SK-N-SH treated with all-trans-retinoic acid at 6 μM for 48 hours (cell line): Measurements from ENCODE around the gene RAB42.

Experiments used
- BACH2 ChIP-seq: fragments of 250-450 bp; sonication (Bioruptor Pico); IDR thresholded peaks from 2 replicates; pipeline ENCODE4 v1.9.0; 2021; ENCODE audit warnings: mild to moderate bottlenecking, borderline replicate concordance
- CSDC2 ChIP-seq: fragments of 250-450 bp; sonication (Bioruptor Pico); IDR thresholded peaks from 2 replicates; pipeline ENCODE4 v1.5.0; 2020; ENCODE audit warnings: mild to moderate bottlenecking, moderate library complexity
- ESRRG ChIP-seq: fragments of 250-450 bp; sonication (Bioruptor Pico); IDR thresholded peaks from 2 replicates; pipeline ENCODE4 v1.6.1; 2021; ENCODE audit warnings: mild to moderate bottlenecking
- GLIS3 ChIP-seq: fragments of 250-450 bp; sonication (Bioruptor Pico); IDR thresholded peaks from 2 replicates; pipeline ENCODE4 v1.5.0; 2020; ENCODE audit warnings: mild to moderate bottlenecking, moderate library complexity
- OSR1 ChIP-seq: fragments of 250-450 bp; sonication (Bioruptor Pico); IDR thresholded peaks from 2 replicates; pipeline ENCODE4 v1.8.0; 2022; ENCODE audit warnings: moderate library complexity, mild to moderate bottlenecking, inconsistent platforms
- RARB ChIP-seq: fragments of 250-450 bp; sonication (Bioruptor Pico); IDR thresholded peaks from 2 replicates; pipeline ENCODE4 v1.8.0; 2021; ENCODE audit warnings: mild to moderate bottlenecking, moderate library complexity
- ZC3H10 ChIP-seq: fragments of 250-450 bp; sonication (Bioruptor Pico); IDR thresholded peaks from 2 replicates; pipeline ENCODE4 v1.5.1; 2021; ENCODE audit warnings: mild to moderate bottlenecking, moderate library complexity
- ZFP3 ChIP-seq: fragments of 250-450 bp; sonication (Bioruptor Pico); IDR thresholded peaks from 2 replicates; pipeline ENCODE4 v1.5.0; 2020; ENCODE audit warnings: mild to moderate bottlenecking, moderate library complexity
- ZFP30 ChIP-seq: fragments of 450-650 bp; formaldehyde crosslinking; IDR thresholded peaks from 2 replicates; pipeline ENCODE4 v1.5.0; 2022; ENCODE audit warnings: mild to moderate bottlenecking, moderate library complexity
- ZNF565 ChIP-seq: fragments of 450-650 bp; formaldehyde crosslinking; conservative IDR thresholded peaks from 2 replicates; pipeline ENCODE4 v1.5.0; 2020; ENCODE audit warnings: low read depth, mild to moderate bottlenecking, moderate library complexity
- TF ChIP-seq, protein P1 (sequence below): fragments of 250-450 bp; sonication (Bioruptor Pico); IDR thresholded peaks from 2 replicates; pipeline ENCODE4 v1.8.0; 2020; ENCODE audit warnings: mild to moderate bottlenecking, moderate library complexity, borderline replicate concordance
- TF ChIP-seq, protein P2 (sequence below): fragments of 250-450 bp; sonication (Bioruptor Pico); IDR thresholded peaks from 2 replicates; pipeline ENCODE4 v1.5.1; 2020; ENCODE audit warnings: low read depth, mild to moderate bottlenecking, moderate library complexity
- TF ChIP-seq, protein P3 (sequence below): fragments of 250-450 bp; sonication (Bioruptor Pico); IDR thresholded peaks from 2 replicates; pipeline ENCODE4 v1.5.1; 2021; ENCODE audit warnings: mild to moderate bottlenecking, moderate library complexity

DNA sequence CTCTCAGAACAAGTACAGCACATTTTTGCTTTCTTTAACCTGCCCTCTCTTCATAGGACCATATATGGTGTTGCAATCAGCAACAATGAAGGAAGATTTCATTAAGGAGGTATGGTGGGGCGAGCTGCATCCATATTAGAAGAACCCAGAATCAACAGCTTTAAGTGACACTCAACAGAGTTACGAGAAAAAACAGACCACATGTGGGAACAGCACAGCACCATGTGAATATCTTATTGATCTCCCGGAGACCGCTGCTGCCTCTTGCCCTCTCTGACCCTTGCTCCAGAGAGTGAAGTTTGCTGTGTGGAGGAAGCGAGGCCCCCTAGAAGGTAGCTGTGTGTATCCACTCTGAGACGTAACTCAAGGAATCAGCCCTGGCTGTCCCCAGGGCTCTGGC, 12.9 kb downstream of the RAB42 start:
- TF ChIP-seq, protein P1, sequence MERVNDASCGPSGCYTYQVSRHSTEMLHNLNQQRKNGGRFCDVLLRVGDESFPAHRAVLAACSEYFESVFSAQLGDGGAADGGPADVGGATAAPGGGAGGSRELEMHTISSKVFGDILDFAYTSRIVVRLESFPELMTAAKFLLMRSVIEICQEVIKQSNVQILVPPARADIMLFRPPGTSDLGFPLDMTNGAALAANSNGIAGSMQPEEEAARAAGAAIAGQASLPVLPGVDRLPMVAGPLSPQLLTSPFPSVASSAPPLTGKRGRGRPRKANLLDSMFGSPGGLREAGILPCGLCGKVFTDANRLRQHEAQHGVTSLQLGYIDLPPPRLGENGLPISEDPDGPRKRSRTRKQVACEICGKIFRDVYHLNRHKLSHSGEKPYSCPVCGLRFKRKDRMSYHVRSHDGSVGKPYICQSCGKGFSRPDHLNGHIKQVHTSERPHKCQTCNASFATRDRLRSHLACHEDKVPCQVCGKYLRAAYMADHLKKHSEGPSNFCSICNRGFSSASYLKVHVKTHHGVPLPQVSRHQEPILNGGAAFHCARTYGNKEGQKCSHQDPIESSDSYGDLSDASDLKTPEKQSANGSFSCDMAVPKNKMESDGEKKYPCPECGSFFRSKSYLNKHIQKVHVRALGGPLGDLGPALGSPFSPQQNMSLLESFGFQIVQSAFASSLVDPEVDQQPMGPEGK (CRISPR knock-in tag), result no peak
- no peak for TF ChIP-seq ESRRG (CRISPR knock-in tag)
- TF ChIP-seq, protein P2, sequence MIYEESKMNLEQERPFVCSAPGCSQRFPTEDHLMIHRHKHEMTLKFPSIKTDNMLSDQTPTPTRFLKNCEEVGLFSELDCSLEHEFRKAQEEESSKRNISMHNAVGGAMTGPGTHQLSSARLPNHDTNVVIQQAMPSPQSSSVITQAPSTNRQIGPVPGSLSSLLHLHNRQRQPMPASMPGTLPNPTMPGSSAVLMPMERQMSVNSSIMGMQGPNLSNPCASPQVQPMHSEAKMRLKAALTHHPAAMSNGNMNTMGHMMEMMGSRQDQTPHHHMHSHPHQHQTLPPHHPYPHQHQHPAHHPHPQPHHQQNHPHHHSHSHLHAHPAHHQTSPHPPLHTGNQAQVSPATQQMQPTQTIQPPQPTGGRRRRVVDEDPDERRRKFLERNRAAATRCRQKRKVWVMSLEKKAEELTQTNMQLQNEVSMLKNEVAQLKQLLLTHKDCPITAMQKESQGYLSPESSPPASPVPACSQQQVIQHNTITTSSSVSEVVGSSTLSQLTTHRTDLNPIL (CRISPR knock-in tag), result no peak
- TF ChIP-seq OSR1 (CRISPR knock-in tag), result no peak
- no peak for TF ChIP-seq ZFP3 (CRISPR knock-in tag)
- no peak for TF ChIP-seq ZFP30 (CRISPR knock-in tag)
- TF ChIP-seq ZNF565 (CRISPR knock-in tag), result no peak
- TF ChIP-seq, protein P3, sequence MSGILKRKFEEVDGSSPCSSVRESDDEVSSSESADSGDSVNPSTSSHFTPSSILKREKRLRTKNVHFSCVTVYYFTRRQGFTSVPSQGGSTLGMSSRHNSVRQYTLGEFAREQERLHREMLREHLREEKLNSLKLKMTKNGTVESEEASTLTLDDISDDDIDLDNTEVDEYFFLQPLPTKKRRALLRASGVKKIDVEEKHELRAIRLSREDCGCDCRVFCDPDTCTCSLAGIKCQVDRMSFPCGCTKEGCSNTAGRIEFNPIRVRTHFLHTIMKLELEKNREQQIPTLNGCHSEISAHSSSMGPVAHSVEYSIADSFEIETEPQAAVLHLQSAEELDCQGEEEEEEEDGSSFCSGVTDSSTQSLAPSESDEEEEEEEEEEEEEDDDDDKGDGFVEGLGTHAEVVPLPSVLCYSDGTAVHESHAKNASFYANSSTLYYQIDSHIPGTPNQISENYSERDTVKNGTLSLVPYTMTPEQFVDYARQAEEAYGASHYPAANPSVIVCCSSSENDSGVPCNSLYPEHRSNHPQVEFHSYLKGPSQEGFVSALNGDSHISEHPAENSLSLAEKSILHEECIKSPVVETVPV (CRISPR knock-in tag), result no peak
- TF ChIP-seq RARB (CRISPR knock-in tag), result no peak
- no peak for TF ChIP-seq ZC3H10
- TF ChIP-seq GLIS3 (CRISPR knock-in tag), result no peak
- no peak for TF ChIP-seq CSDC2 (CRISPR knock-in tag)
- TF ChIP-seq BACH2 (CRISPR knock-in tag), result no peak
